ENCODE data around the gene CD53.

GRCh38 chr1:110864287-110864686 lies 8.7 kb upstream of the CD53 start:
- TF ChIP-seq CTCF (IDR thresholded peaks at IDR 0.05; ENCODE audit: borderline replicate concordance, extremely low read depth, low read length, poor library complexity, severe bottlenecking) (no peak), EZH2 (IDR thresholded peaks at IDR 0.05; ENCODE audit: borderline replicate concordance, low read depth, low read length, severe bottlenecking) (no peak)
